Glutamatergic neuron (in vitro differentiated cells): Measurements from ENCODE around the gene NOPCHAP1. TPM values are rescaled to one million over a fixed set of nuclear protein-coding genes. Genes with fewer than 3 reads are reported as not detected.

Experiments
- DNase-seq: peaks from one replicate; pipeline ENCODE4 v3.0.0; 2022
- H3K27ac Mint-ChIP-seq: one replicate; pipeline ENCODE4 v1.8.0; 2020; ENCODE audit warnings: mild to moderate bottlenecking, mixed read lengths, inconsistent platforms; ENCODE audit not compliant: unreplicated experiment
- H3K27me3 Mint-ChIP-seq: one replicate; pipeline ENCODE4 v1.8.0; 2020; ENCODE audit warnings: mild to moderate bottlenecking, moderate library complexity, mixed read lengths, inconsistent platforms; ENCODE audit not compliant: unreplicated experiment
- H3K36me3 Mint-ChIP-seq: one replicate; pipeline ENCODE4 v1.8.0; 2020; ENCODE audit warnings: mild to moderate bottlenecking, mixed read lengths, inconsistent platforms; ENCODE audit not compliant: unreplicated experiment
- H3K4me1 Mint-ChIP-seq: one replicate; pipeline ENCODE4 v1.8.0; 2020; ENCODE audit warnings: mild to moderate bottlenecking, low read depth, mixed read lengths, inconsistent platforms; ENCODE audit not compliant: unreplicated experiment
- H3K4me3 Mint-ChIP-seq: one replicate; pipeline ENCODE4 v1.8.0; 2020; ENCODE audit warnings: mild to moderate bottlenecking, mixed read lengths, inconsistent platforms; ENCODE audit not compliant: unreplicated experiment
- H3K9me3 Mint-ChIP-seq: one replicate; pipeline ENCODE4 v1.8.0; 2020; ENCODE audit warnings: mild to moderate bottlenecking, moderate library complexity, mixed read lengths, inconsistent platforms; ENCODE audit not compliant: unreplicated experiment
- total RNA-seq: library from RNA; stranded (reverse); fragmentation: NEBNext Ultra II Directional; extraction: Animal tissue kit (Norgen Biotek cat#: 25700); gene quantifications from one replicate; pipeline ENCODE4 v1.2.1, GENCODE V29; 2021; ENCODE audit not compliant: unreplicated experiment
- TF ChIP-seq, protein P1 (sequence below): fragments of 200-600 bp; sonication (generic); IDR thresholded peaks from one replicate; pipeline ENCODE4 v1.5.0; 2021; ENCODE audit not compliant: partially characterized antibody, unreplicated experiment

The NOPCHAP1 gene
- total RNA-seq, 1 donor from 2014 or later, result 19.3 TPM

DNA sequence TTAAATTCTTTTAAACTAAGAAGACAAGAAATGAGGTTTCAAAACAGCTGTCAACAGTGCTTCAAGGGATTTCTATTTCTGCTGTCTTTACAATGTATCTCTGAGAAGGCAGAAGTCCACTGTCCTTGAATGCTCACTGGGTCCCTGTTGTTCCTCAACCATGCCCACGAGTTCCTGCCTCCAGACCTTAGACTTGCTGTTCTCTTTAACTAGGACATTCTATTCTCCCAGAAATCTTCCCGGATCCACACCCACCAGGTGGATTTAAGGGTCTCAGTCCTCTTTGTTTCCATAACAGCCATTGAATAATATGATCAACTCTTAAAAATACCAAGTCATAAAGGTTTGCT is 21.3 kb upstream of the NOPCHAP1 start:
- H3K27ac Mint-ChIP-seq, result no peak overlapping the region
- H3K9me3 Mint-ChIP-seq, result peaks cover 2% of the 10 kb centered on the region
- no peak overlapping the region for H3K4me3 Mint-ChIP-seq
- peaks cover 14% of the 10 kb centered on the region for H3K4me1 Mint-ChIP-seq
- peaks cover 4% of the 10 kb centered on the region for H3K27me3 Mint-ChIP-seq
- no peak for DNase-seq
- no peaks in the 10 kb centered on the region for H3K36me3 Mint-ChIP-seq
- TF ChIP-seq, protein P1, sequence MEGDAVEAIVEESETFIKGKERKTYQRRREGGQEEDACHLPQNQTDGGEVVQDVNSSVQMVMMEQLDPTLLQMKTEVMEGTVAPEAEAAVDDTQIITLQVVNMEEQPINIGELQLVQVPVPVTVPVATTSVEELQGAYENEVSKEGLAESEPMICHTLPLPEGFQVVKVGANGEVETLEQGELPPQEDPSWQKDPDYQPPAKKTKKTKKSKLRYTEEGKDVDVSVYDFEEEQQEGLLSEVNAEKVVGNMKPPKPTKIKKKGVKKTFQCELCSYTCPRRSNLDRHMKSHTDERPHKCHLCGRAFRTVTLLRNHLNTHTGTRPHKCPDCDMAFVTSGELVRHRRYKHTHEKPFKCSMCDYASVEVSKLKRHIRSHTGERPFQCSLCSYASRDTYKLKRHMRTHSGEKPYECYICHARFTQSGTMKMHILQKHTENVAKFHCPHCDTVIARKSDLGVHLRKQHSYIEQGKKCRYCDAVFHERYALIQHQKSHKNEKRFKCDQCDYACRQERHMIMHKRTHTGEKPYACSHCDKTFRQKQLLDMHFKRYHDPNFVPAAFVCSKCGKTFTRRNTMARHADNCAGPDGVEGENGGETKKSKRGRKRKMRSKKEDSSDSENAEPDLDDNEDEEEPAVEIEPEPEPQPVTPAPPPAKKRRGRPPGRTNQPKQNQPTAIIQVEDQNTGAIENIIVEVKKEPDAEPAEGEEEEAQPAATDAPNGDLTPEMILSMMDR, result no peak

DNA sequence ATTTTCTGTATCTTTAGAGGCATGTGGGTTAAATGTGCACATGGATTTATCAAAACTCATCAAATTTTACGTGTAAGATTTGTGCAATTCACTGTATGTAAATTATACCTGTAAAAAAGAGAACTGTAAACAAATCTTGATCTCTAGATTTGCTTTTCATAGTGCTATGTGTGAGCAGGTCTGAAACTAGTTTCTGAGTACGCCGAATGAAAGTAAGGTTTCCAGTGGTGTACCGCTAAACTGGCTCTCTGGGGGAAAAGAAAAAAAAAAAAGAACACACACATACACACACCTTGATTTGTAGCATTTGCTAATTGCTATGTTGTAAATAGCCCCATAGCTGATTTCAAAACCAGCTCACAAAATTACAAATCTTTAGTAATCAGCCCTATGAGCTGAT is 19.4 kb upstream of the NOPCHAP1 start:
- H3K4me1 Mint-ChIP-seq, result peaks cover 14% of the 10 kb centered on the region
- H3K4me3 Mint-ChIP-seq, result no peak overlapping the region
- no peak overlapping the region for H3K27ac Mint-ChIP-seq
- DNase-seq, result no peak
- no peaks in the 10 kb centered on the region for H3K9me3 Mint-ChIP-seq
- H3K27me3 Mint-ChIP-seq, result peaks cover 2% of the 10 kb centered on the region
- no peaks in the 10 kb centered on the region for H3K36me3 Mint-ChIP-seq
- TF ChIP-seq, protein P1, result no peak

DNA sequence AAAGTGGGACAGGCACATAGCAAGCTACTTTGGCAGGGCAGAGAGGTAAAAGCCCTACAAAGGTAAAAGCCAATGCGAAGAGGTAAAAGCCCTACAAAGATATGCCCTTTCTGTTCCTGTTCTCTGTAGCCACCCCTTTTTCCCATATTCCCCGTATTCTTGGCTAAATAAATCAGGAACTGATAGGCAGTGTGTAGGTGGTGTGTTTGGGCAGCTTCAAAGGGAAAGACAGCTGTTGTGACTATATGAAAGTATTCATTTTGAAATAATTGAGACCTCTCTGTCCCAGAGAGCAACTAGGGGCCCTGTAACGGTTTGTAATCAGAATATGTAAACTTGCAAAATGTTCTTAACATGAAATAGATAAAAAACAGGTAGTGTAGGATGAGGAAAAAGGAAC is 16.8 kb upstream of the NOPCHAP1 start:
- TF ChIP-seq, protein P1, result no peak
- Mint-ChIP-seq H3K9me3 (no peaks in the 10 kb centered on the region), H3K27me3 (no peaks in the 10 kb centered on the region), H3K4me1 (peaks cover 5% of the 10 kb centered on the region), H3K4me3 (no peak overlapping the region), H3K27ac (no peak overlapping the region), H3K36me3 (no peaks in the 10 kb centered on the region)
- DNase-seq, result no peak

DNA sequence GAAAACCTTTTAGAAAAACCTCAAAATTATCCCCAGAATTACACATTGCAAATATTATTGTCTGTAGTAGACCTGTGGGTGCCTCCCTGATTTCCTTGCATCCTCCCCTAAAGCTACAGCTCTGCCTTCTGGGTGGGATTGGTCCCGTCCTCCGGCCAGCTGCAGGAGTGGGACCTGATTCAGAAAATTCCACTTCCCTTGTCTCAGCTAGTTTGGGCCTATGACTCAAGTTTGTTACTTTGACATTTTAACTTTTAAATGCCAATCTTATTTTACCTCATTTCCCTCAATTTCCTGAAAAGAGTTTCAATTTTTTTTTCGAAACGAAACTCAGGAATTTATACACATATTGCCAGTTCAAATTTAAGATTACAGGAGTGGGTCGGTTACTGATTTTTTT is 14.8 kb upstream of the NOPCHAP1 start:
- TF ChIP-seq, protein P1, result no peak
- H3K4me1 Mint-ChIP-seq, result no peaks in the 10 kb centered on the region
- no peaks in the 10 kb centered on the region for H3K27me3 Mint-ChIP-seq
- no peaks in the 10 kb centered on the region for H3K9me3 Mint-ChIP-seq
- H3K36me3 Mint-ChIP-seq, result no peaks in the 10 kb centered on the region
- no peak overlapping the region for H3K27ac Mint-ChIP-seq
- H3K4me3 Mint-ChIP-seq, result no peak overlapping the region
- DNase-seq, result no peak

DNA sequence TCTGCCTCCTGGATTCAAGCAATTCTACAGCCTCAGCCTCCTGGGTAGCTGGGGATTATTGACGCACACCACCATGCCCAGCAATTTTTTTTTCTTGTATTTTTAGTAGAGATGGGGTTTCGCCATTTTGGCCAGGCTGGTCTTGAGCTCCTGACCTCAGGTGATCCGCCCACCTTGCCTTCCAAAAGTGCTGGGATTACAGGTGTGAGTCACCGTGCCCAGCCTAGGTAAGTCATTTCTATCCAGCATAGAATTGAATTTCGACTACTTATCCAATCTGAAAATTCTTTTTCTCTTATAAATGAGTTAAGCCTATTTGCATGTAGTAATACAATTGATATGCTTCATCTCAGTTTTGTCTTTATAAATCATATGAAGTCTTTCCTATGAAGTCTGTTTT is 12.9 kb upstream of the NOPCHAP1 start:
- no peaks in the 10 kb centered on the region for H3K9me3 Mint-ChIP-seq
- no peak for DNase-seq
- TF ChIP-seq, protein P1, result no peak
- no peak overlapping the region for H3K4me3 Mint-ChIP-seq
- no peaks in the 10 kb centered on the region for H3K4me1 Mint-ChIP-seq
- no peaks in the 10 kb centered on the region for H3K27me3 Mint-ChIP-seq
- no peak overlapping the region for H3K27ac Mint-ChIP-seq
- no peaks in the 10 kb centered on the region for H3K36me3 Mint-ChIP-seq
